Measurements from ENCODE around the gene RNF181.
"Not testable (repeated sequence)": the region's sequence is repeated elsewhere in the genome, so short reads cannot be mapped to it uniquely, and the experiment has no call there.

RNF181 gene

GRCh38 chr2:85595301-85596025, at the start of gene RNF181:
TSS of gene RNF181 (plus strand) at chr2:85595745. CDS start at chr2:85595764, 19 bp downstream.
- in situ Hi-C loops (cut with MboI; ENCODE audit: low sequenced_read_pairs), result no loop called here

- in situ Hi-C loops (cut with MboI; ENCODE audit: low sequenced_read_pairs), result no loop called here
Observed at GRCh38 chr2:85545780-85546240, 49.7 kb upstream of the RNF181 start.

- in situ Hi-C loops (cut with MboI; ENCODE audit: low sequenced_read_pairs), result no loop called here
Observed at GRCh38 chr2:85547089-85547858, 48.3 kb upstream of the RNF181 start.

- in situ Hi-C loops (cut with MboI; ENCODE audit: low sequenced_read_pairs), result no loop called here
Observed at GRCh38 chr2:85547859-85548607, 47.5 kb upstream of the RNF181 start.

- in situ Hi-C loops (cut with MboI; ENCODE audit: low sequenced_read_pairs), result no loop called here
Observed at GRCh38 chr2:85548608-85548900, 47.0 kb upstream of the RNF181 start.

- in situ Hi-C loops (cut with MboI; ENCODE audit: low sequenced_read_pairs), result no loop called here
Observed at GRCh38 chr2:85549095-85549494, 46.5 kb upstream of the RNF181 start.

- in situ Hi-C loops (cut with MboI; ENCODE audit: low sequenced_read_pairs), result loop anchor here (5.0 kb wide), 1 partner anchor 133 kb away; the partner anchor contains the start of gene SH2D6
Observed at GRCh38 chr2:85549826-85550225, 45.7 kb upstream of the RNF181 start.

GRCh38 chr2:85550486-85550885, 45.1 kb upstream of the RNF181 start:
- in situ Hi-C loops (cut with MboI; ENCODE audit: low sequenced_read_pairs), result loop anchor here (5.0 kb wide), 1 partner anchor 133 kb away; the partner anchor contains the start of gene SH2D6

GRCh38 chr2:85551698-85552678, 43.6 kb upstream of the RNF181 start:
- in situ Hi-C loops (cut with MboI; ENCODE audit: low sequenced_read_pairs), result loop anchor here (5.0 kb wide), 1 partner anchor 135 kb away; the partner anchor contains the start of gene SH2D6

- in situ Hi-C loops (cut with MboI; ENCODE audit: low sequenced_read_pairs), result loop anchor here (5.0 kb wide), 1 partner anchor 136 kb away; the partner anchor contains the start of gene SH2D6
Observed at GRCh38 chr2:85553184-85553583, 42.4 kb upstream of the RNF181 start.

- in situ Hi-C loops (cut with MboI; ENCODE audit: low sequenced_read_pairs), result loop anchor here (5.0 kb wide), 1 partner anchor 138 kb away; the partner anchor contains the start of gene SH2D6
Observed at GRCh38 chr2:85554980-85555612, 40.4 kb upstream of the RNF181 start.

GRCh38 chr2:85557130-85557529, 38.4 kb upstream of the RNF181 start:
- in situ Hi-C loops (cut with MboI; ENCODE audit: low sequenced_read_pairs), result no loop called here

GRCh38 chr2:85558160-85558559, 37.4 kb upstream of the RNF181 start:
- in situ Hi-C loops (cut with MboI; ENCODE audit: low sequenced_read_pairs), result no loop called here

- in situ Hi-C loops (cut with MboI; ENCODE audit: low sequenced_read_pairs), result not testable (repeated sequence)
Observed at GRCh38 chr2:85560403-85560726, 35.2 kb upstream of the RNF181 start.

GRCh38 chr2:85560812-85561279, 34.7 kb upstream of the RNF181 start:
- in situ Hi-C loops (cut with MboI; ENCODE audit: low sequenced_read_pairs), result no loop called here

- in situ Hi-C loops (cut with MboI; ENCODE audit: low sequenced_read_pairs), result no loop called here
Observed at GRCh38 chr2:85561280-85562212, 34.0 kb upstream of the RNF181 start, which contains the start of gene GGCX. TSS of gene GGCX (minus strand) at chr2:85561493. CDS start at chr2:85561428, 65 bp downstream.

GRCh38 chr2:85564144-85564563, 31.4 kb upstream of the RNF181 start:
- in situ Hi-C loops (cut with MboI; ENCODE audit: low sequenced_read_pairs), result no loop called here

GRCh38 chr2:85566265-85566664, 29.3 kb upstream of the RNF181 start:
- in situ Hi-C loops (cut with MboI; ENCODE audit: low sequenced_read_pairs), result no loop called here
